SU-DHL-6 (cell line): ENCODE measurements around the gene CDH13.

Source experiments
- H2AFZ ChIP-seq: fragments of 200-600 bp; sonication (generic); 2 replicates; pipeline ENCODE4 v1.6.1; 2014; ENCODE audit warnings: low read depth, mild to moderate bottlenecking, moderate library complexity, mixed read lengths, antibody characterized with exemption, low read length; ENCODE audit not compliant: severe bottlenecking
- H3F3A ChIP-seq: fragments of 200-600 bp; shearing (Covaris generic); 2 replicates; pipeline ENCODE4 v1.6.0; 2016; ENCODE audit warnings: antibody characterized with exemption, mild to moderate bottlenecking; ENCODE audit not compliant: insufficient read depth
- H3K27ac ChIP-seq: fragments of 200-600 bp; sonication (generic); 2 replicates; pipeline ENCODE4 v1.5.1; 2016; ENCODE audit warnings: low read depth, mild to moderate bottlenecking, low read length, moderate library complexity, mixed read lengths
- H3K27me3 ChIP-seq: fragments of 200-600 bp; sonication (generic), shearing (Covaris generic); 2 replicates; pipeline ENCODE4 v1.6.0; 2014; ENCODE audit warnings: mild to moderate bottlenecking, low read length
- H3K36me3 ChIP-seq: fragments of 200-600 bp; sonication (generic); 2 replicates; pipeline ENCODE4 v1.6.1; 2014; ENCODE audit warnings: mild to moderate bottlenecking, low read length, mixed read lengths
- H3K4me2 ChIP-seq: fragments of 300-600, 200-600 bp; shearing (Covaris generic), sonication (generic); 2 replicates; pipeline ENCODE4 v1.6.0; 2014; ENCODE audit warnings: low read length, low read depth, mild to moderate bottlenecking; ENCODE audit not compliant: poor library complexity, severe bottlenecking
- H3K4me3 ChIP-seq: fragments of 200-600 bp; sonication (generic); 2 replicates; pipeline ENCODE4 v1.5.1; 2014; ENCODE audit warnings: antibody characterized with exemption, low read length, mild to moderate bottlenecking, mixed read lengths; ENCODE audit not compliant: insufficient read depth, poor library complexity, severe bottlenecking
- H3K79me2 ChIP-seq: fragments of 200-600 bp; sonication (generic); 2 replicates; pipeline ENCODE4 v1.6.1; 2014; ENCODE audit warnings: mild to moderate bottlenecking, low read length, moderate library complexity; ENCODE audit not compliant: insufficient read depth
- H3K9ac ChIP-seq: fragments of 200-600 bp; sonication (generic); 2 replicates; pipeline ENCODE4 v1.7.0; 2014; ENCODE audit warnings: mild to moderate bottlenecking, low read length
- H3K9me2 ChIP-seq: fragments of 200-600 bp; sonication (generic); replicated peaks from 2 replicates; pipeline ENCODE4 v1.6.1; 2014; ENCODE audit warnings: low read length; ENCODE audit not compliant: insufficient read depth
- H3K9me3 ChIP-seq: fragments of 200-600 bp; sonication (generic); 2 replicates; pipeline ENCODE4 v1.6.1; 2014; ENCODE audit warnings: low read length, mixed read lengths; ENCODE audit not compliant: insufficient read depth
- H4K20me1 ChIP-seq: fragments of 200-600 bp; sonication (generic); 2 replicates; pipeline ENCODE4 v1.6.1; 2014; ENCODE audit warnings: low read depth, mild to moderate bottlenecking, antibody characterized with exemption, low read length, moderate library complexity, mixed read lengths
- CTCF ChIP-seq: fragments of 200-600 bp; sonication (generic); IDR thresholded peaks from one replicate; pipeline ENCODE4 v1.5.1; 2017; ENCODE audit warnings: antibody characterized with exemption, mild to moderate bottlenecking, low read length, moderate library complexity; ENCODE audit not compliant: insufficient read depth, poor library complexity, severe bottlenecking
- EZH2phosphoT487 ChIP-seq: fragments of 200-600 bp; sonication (generic), shearing (Covaris generic); conservative IDR thresholded peaks from 2 replicates; pipeline ENCODE4 v1.6.1; 2018; ENCODE audit warnings: mild to moderate bottlenecking, antibody characterized with exemption, low read length, moderate library complexity, mixed read lengths

Gene CDH13

GRCh38 chr16:82616356-82616755 is 10.4 kb upstream of the CDH13 start:
- Histone ChIP-seq H3K36me3 (no peaks in the 10 kb centered on the region), H2AFZ (no peak overlapping the region), H3K9me2 (no peaks in the 10 kb centered on the region), H3K79me2 (no peaks in the 10 kb centered on the region), H3F3A (no peaks in the 10 kb centered on the region), H3K27me3 (no peaks in the 10 kb centered on the region), H3K9me3 (no peaks in the 10 kb centered on the region), H3K4me3 (no peak overlapping the region), H3K4me2 (no peak overlapping the region), H3K9ac (no peak overlapping the region), H4K20me1 (no peaks in the 10 kb centered on the region), H3K27ac (no peak overlapping the region)
- TF ChIP-seq CTCF = no peak
- TF ChIP-seq EZH2phosphoT487 = no peak

- H3K79me2 ChIP-seq = no peaks in the 10 kb centered on the region
- TF ChIP-seq CTCF (no peak), EZH2phosphoT487 (no peak)
Observed at GRCh38 chr16:82621781-82622180, 5.0 kb upstream of the CDH13 start.

GRCh38 chr16:82623241-82623640 is 3.5 kb upstream of the CDH13 start:
- no peaks in the 10 kb centered on the region for H3K27me3 ChIP-seq
- H3K9ac ChIP-seq = no peak overlapping the region
- no peak overlapping the region for H3K4me2 ChIP-seq
- no peak overlapping the region for H3K27ac ChIP-seq
- no peaks in the 10 kb centered on the region for H3K36me3 ChIP-seq
- no peaks in the 10 kb centered on the region for H3K9me2 ChIP-seq
- H3K9me3 ChIP-seq = no peaks in the 10 kb centered on the region
- no peaks in the 10 kb centered on the region for H4K20me1 ChIP-seq
- no peaks in the 10 kb centered on the region for H3K79me2 ChIP-seq
- no peak for TF ChIP-seq CTCF
- no peak for TF ChIP-seq EZH2phosphoT487
- no peak overlapping the region for H3K4me3 ChIP-seq
- no peaks in the 10 kb centered on the region for H3F3A ChIP-seq
- H2AFZ ChIP-seq = no peak overlapping the region

More at GRCh38 chr16:82621781-82622180, 5.0 kb upstream of the CDH13 start:
- Histone ChIP-seq H3K9ac (no peak overlapping the region), H4K20me1 (no peaks in the 10 kb centered on the region), H3K9me2 (no peaks in the 10 kb centered on the region), H2AFZ (no peak overlapping the region), H3K36me3 (no peaks in the 10 kb centered on the region), H3K4me3 (no peak overlapping the region), H3F3A (no peaks in the 10 kb centered on the region), H3K27me3 (no peaks in the 10 kb centered on the region), H3K9me3 (no peaks in the 10 kb centered on the region), H3K4me2 (no peak overlapping the region), H3K27ac (no peak overlapping the region)
